ENCODE measurements around the gene COG3. TPM values are rescaled to one million over a fixed set of nuclear protein-coding genes. Genes with fewer than 3 reads are reported as not detected.

Gene COG3
- total and polyA plus RNA-seq, 12 donors, result 9.9 to 18.0 (median 15.4) TPM

DNA sequence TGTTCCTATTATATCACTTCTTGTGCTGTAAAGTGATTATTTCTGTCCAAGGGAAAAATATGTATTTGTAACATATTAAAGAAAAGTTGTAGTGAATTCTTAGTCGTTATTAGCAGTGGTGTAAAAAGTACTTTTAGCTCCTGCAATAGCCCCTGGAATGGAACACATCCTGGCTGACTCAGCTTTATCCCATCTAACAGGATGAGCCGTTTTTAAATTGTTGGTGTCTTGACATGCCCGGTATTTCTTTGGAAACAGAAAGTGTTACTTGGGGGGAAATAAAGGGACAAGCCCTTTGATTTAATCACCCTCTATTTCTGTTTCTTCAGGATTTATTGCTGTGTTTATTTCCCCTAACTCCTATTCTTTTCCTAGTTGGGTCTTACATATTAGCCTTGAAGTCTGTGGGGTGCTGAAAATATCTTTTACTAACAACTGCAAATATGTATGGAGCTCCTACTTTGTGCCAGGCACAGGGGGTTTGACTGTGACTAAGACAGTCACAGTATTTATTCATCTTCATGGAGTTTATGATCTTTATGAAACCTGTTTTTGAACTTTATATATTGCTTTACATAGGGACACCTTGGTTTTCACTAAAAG, 17.9 kb downstream of the COG3 start:
- WGBS, 2 donors, result 27 to 31% methylated on average over 3 of the region's 3 CpGs
- ATAC-seq (peak in 2 of 8 donors; percentile 65 to 76), DNase-seq (no peak)
- Histone ChIP-seq H3K9me3 (no peaks in the 10 kb centered on the region), H3K27me3 (no peaks in the 10 kb centered on the region), H3K36me3 (peaks cover 0 to 81% (median 15%) of the 10 kb centered on the region in 9 donors), H3K4me3 (no peak overlapping the region), H3K27ac (peak overlapping the region in 5 of 10 donors; percentile 2 to 61 (median 10)), H3K4me1 (peaks cover 0 to 18% (median 13%) of the 10 kb centered on the region in 9 donors)
- TF ChIP-seq, protein P1, sequence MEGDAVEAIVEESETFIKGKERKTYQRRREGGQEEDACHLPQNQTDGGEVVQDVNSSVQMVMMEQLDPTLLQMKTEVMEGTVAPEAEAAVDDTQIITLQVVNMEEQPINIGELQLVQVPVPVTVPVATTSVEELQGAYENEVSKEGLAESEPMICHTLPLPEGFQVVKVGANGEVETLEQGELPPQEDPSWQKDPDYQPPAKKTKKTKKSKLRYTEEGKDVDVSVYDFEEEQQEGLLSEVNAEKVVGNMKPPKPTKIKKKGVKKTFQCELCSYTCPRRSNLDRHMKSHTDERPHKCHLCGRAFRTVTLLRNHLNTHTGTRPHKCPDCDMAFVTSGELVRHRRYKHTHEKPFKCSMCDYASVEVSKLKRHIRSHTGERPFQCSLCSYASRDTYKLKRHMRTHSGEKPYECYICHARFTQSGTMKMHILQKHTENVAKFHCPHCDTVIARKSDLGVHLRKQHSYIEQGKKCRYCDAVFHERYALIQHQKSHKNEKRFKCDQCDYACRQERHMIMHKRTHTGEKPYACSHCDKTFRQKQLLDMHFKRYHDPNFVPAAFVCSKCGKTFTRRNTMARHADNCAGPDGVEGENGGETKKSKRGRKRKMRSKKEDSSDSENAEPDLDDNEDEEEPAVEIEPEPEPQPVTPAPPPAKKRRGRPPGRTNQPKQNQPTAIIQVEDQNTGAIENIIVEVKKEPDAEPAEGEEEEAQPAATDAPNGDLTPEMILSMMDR (IDR thresholded peaks at IDR 0.05), result no peak
- intact Hi-C loops (cut with DNase I), result loop anchor here in 3 of 10 donors (5.0 to 10.0 kb wide), 2 partner anchors 108 to 110 kb away; no protein-coding TSS in a partner anchor

DNA sequence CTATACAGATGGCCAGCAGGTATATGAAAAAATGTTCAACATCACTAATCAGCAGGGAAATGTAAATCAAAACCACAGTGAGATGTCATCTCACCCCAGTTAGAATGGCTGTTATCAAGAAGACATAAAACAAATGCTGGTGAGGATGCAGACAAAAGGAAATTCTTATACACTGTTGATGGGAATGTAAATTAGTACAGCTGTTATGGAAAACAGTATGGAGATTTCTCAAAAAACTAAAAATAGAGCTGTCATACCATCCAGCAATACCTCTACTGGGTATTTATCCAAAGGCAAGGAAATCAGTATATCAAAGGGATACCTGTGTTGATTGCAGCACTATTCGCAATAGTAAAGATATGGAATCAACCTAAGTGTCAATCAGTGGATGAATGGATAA, 22.9 kb downstream of the COG3 start:
- Histone ChIP-seq H3K27ac (no peak overlapping the region), H3K36me3 (peaks cover 0 to 79% (median 25%) of the 10 kb centered on the region in 9 donors), H3K4me1 (peaks cover 0 to 10% (median 4%) of the 10 kb centered on the region in 9 donors), H3K4me3 (no peak overlapping the region), H3K9me3 (no peaks in the 10 kb centered on the region), H3K27me3 (no peaks in the 10 kb centered on the region)
- TF ChIP-seq, protein P1 (IDR thresholded peaks at IDR 0.05), result no peak
- DNase-seq (no peak), ATAC-seq (no peak)
- 95 to 98% methylated on average over 1 of the region's 1 CpG for WGBS, 2 donors
- intact Hi-C loops (cut with DNase I), result loop anchor here in 1 of 10 donors (10.0 kb wide), 1 partner anchor 113 kb away; no protein-coding TSS in a partner anchor

DNA sequence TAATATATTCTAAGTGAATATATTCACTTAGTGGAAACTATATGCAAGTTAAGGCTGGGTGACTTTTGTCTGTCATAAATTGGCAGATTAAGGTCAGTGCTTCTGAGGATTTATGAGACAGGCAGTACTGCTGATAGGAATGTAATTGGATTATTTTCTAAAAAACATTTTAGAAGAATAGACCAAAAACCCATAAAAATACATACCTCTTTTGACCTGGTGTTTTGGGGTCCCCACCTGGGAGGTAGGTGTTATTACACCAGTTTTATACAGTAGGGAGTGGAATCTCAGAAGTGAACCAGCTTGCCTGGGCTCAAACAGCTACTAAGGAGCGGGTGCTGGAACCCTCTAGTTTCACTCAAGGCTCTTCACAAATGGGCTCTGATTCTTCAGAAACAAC, 25.3 kb downstream of the COG3 start:
- DNase-seq (no peak), ATAC-seq (peak in 2 of 8 donors; percentile 42 to 52)
- Histone ChIP-seq H3K27ac (no peak overlapping the region), H3K36me3 (peaks cover 0 to 86% (median 34%) of the 10 kb centered on the region in 9 donors), H3K4me3 (no peak overlapping the region), H3K9me3 (no peaks in the 10 kb centered on the region), H3K27me3 (no peaks in the 10 kb centered on the region), H3K4me1 (no peaks in the 10 kb centered on the region)
- TF ChIP-seq, protein P1 (IDR thresholded peaks at IDR 0.05), result peak in 5 of 9 donors; percentile 15 to 46 (median 42)
- 92% methylated on average over 1 of the region's 1 CpG for WGBS, 2 donors
- intact Hi-C loops (cut with DNase I), result loop anchor here in 3 of 10 donors (5.0 kb wide), 1 partner anchor 118 kb away; no protein-coding TSS in a partner anchor

DNA sequence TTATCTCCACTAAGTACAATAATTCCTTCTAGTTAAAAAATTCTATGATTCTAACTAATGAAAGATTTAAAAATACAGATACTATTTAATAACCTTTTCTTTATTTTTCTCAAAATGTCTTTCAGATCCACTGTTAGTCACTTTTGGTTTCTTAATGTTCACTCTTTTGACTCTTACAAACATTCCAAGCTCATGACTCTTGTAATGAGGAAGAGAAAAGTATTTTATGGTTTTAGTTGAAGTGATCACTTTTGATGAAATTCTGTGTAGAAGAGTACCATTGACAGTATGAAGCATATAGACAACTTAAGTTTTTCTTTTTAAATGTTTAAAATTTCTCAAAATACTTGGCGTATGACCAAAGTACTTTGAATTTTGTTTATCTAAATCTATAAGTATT, 27.8 kb downstream of the COG3 start:
- peaks cover 0 to 97% (median 41%) of the 10 kb centered on the region in 9 donors for H3K36me3 ChIP-seq
- H3K27ac ChIP-seq, result no peak overlapping the region
- no peak overlapping the region for H3K4me3 ChIP-seq
- intact Hi-C loops (cut with DNase I), result loop anchor here in 3 of 10 donors (5.0 kb wide), 1 partner anchor 120 kb away; no protein-coding TSS in a partner anchor
- ATAC-seq (no peak), DNase-seq (no peak)
- H3K27me3 ChIP-seq, result no peaks in the 10 kb centered on the region
- TF ChIP-seq, protein P1 (IDR thresholded peaks at IDR 0.05), result no peak
- no peaks in the 10 kb centered on the region for H3K9me3 ChIP-seq
- WGBS, 2 donors, result 95 to 100% methylated on average over 1 of the region's 1 CpG
- no peaks in the 10 kb centered on the region for H3K4me1 ChIP-seq
